Measurements from ENCODE around the gene E2F6. TPM values are rescaled to one million over a fixed set of nuclear protein-coding genes. Genes with fewer than 3 reads are reported as not detected.

E2F6 gene
- total RNA-seq, 1 experiment from 2014 or later = 16.1 TPM

DNA sequence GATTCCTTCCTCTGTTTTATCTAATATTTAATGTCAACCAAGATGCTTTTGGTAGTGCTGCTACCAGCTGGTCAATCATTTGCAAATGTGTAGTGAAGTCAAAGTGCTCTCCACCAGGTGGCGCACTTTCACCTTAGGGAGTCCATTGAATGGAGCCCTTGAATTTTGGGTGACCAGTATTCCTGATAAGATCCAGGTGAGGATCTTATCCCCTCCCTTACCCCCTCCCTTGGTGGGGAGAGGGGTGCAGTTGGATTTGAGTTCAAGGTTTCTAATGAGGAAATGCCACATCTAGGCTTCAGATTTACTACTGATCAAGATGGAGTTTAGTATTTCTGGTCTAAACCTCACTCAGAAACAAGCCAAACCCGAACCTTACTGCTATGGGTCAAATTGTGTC is 12.0 kb upstream of the E2F6 start:
- ChIA-PET POLR2A (interaction anchor here (0.8 to 2.1 kb wide), 5 partner anchors 9 to 345 kb away, joined by 3 to 11 read pairs (median 4); partner anchors contain the start of gene E2F6), CTCF (interaction anchor here (0.6 to 6.5 kb wide), 11 partner anchors 8 to 210 kb away, joined by 3 to 299 read pairs (median 6); no protein-coding TSS in a partner anchor)
- H3K27ac Mint-ChIP-seq (ENCODE audit: low read depth, unreplicated experiment) = no peak overlapping the region
- no peaks in the 10 kb centered on the region for H3K9me3 Mint-ChIP-seq (ENCODE audit: unreplicated experiment)
- intact Hi-C loops (cut with micrococcal nuclease) = loop anchor here (1.0 to 5.0 kb wide), 5 partner anchors 106 to 346 kb away; no protein-coding TSS in a partner anchor
- no TSS peak for BruUV-seq (replicated peaks)
- no peaks in the 10 kb centered on the region for H3K36me3 Mint-ChIP-seq (ENCODE audit: insufficient read depth, unreplicated experiment)
- H3K4me1 Mint-ChIP-seq (ENCODE audit: insufficient read depth, unreplicated experiment) = peaks cover 2% of the 10 kb centered on the region
- peak; percentile 93 for DNase-seq (ENCODE audit: unreplicated experiment)
- no peak overlapping the region for H3K4me3 Mint-ChIP-seq (ENCODE audit: unreplicated experiment)
- TF ChIP-seq, protein P1, sequence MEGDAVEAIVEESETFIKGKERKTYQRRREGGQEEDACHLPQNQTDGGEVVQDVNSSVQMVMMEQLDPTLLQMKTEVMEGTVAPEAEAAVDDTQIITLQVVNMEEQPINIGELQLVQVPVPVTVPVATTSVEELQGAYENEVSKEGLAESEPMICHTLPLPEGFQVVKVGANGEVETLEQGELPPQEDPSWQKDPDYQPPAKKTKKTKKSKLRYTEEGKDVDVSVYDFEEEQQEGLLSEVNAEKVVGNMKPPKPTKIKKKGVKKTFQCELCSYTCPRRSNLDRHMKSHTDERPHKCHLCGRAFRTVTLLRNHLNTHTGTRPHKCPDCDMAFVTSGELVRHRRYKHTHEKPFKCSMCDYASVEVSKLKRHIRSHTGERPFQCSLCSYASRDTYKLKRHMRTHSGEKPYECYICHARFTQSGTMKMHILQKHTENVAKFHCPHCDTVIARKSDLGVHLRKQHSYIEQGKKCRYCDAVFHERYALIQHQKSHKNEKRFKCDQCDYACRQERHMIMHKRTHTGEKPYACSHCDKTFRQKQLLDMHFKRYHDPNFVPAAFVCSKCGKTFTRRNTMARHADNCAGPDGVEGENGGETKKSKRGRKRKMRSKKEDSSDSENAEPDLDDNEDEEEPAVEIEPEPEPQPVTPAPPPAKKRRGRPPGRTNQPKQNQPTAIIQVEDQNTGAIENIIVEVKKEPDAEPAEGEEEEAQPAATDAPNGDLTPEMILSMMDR (IDR thresholded peaks at IDR 0.05; ENCODE audit: unreplicated experiment) = peak; percentile 77
- H3K27me3 Mint-ChIP-seq (ENCODE audit: insufficient read depth, unreplicated experiment) = peaks cover 27% of the 10 kb centered on the region

DNA sequence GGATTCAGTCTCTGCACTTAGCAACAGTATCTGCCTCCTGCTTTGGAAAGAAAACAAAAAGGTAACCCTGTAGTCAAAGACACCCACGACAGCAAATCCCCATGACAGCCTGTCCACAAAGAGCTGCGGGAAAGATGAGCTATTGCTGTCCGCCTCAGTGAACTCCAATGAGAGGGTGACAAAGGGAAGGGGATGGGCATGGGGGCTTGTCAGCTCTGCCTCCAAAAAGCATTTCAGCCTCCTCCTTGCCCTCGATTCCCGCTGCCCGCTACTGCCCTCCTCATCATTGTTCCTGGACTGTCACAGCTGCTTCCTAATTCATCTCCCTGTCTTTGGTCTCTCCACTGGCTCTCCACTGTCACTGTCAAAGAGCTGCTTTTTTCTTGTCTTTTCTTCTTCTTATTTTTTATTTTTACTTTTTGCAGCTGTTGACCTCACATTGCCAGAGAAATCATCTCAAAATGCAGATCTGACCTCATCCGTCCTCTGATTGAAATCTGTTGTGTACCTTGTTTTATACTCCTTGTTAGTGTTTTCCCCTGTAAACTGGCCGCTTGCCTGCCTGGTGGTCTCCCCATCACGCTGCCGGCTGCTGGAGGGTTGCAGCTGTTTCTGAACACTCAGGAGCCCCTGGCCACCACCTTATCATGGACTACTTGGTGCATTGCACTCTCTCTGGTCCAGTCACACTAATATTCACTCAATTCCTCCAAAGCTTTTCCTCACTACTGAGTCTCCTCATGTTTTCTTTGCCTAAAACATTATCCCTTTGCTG is 7.9 kb upstream of the E2F6 start:
- Mint-ChIP-seq H3K36me3 (ENCODE audit: insufficient read depth, unreplicated experiment) (no peaks in the 10 kb centered on the region), H3K4me1 (ENCODE audit: insufficient read depth, unreplicated experiment) (no peaks in the 10 kb centered on the region), H3K27me3 (ENCODE audit: insufficient read depth, unreplicated experiment) (peaks cover 14% of the 10 kb centered on the region), H3K27ac (ENCODE audit: low read depth, unreplicated experiment) (no peak overlapping the region), H3K4me3 (ENCODE audit: unreplicated experiment) (no peak overlapping the region), H3K9me3 (ENCODE audit: unreplicated experiment) (no peaks in the 10 kb centered on the region)
- ChIA-PET CTCF (interaction anchor here (1.0 to 3.6 kb wide), 2 partner anchors 66 to 108 kb away, joined by 4 to 94 read pairs; no protein-coding TSS in a partner anchor), POLR2A (interaction anchor here (1.0 kb wide), 1 partner anchor 12 kb away, joined by 3 read pairs; no protein-coding TSS in a partner anchor)
- intact Hi-C loops (cut with micrococcal nuclease) = no loop called here
- TF ChIP-seq, protein P1 (IDR thresholded peaks at IDR 0.05; ENCODE audit: unreplicated experiment) = no peak
- DNase-seq (ENCODE audit: unreplicated experiment) = no peak
- no TSS peak for BruUV-seq (replicated peaks)

DNA sequence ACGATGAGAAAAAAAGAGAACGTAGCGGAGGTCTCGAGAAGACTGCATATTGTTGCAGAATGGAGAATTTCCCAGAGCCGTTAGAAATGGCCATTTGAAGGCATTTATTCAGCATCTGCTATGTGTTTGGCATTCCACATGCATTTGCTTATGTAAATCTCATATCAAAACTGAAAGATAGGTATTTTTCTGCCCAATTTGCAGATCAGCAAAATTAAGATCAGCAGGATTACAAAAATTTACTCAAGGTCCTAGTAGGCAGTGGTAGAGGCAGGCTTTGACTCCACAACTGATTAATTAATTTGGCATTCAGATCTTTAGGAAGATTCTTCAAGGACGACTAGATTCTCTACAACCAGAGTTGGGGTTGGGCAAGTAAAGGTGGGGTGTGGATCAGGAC is 1.8 kb upstream of the E2F6 start:
- Mint-ChIP-seq H3K4me3 (ENCODE audit: unreplicated experiment) (no peak overlapping the region), H3K36me3 (ENCODE audit: insufficient read depth, unreplicated experiment) (peaks cover 18% of the 10 kb centered on the region), H3K4me1 (ENCODE audit: insufficient read depth, unreplicated experiment) (peaks cover 10% of the 10 kb centered on the region), H3K9me3 (ENCODE audit: unreplicated experiment) (no peaks in the 10 kb centered on the region), H3K27ac (ENCODE audit: low read depth, unreplicated experiment) (no peak overlapping the region), H3K27me3 (ENCODE audit: insufficient read depth, unreplicated experiment) (no peaks in the 10 kb centered on the region)
- TF ChIP-seq, protein P1 (IDR thresholded peaks at IDR 0.05; ENCODE audit: unreplicated experiment) = no peak
- intact Hi-C loops (cut with micrococcal nuclease) = loop anchor here (10.0 kb wide), 1 partner anchor 633 kb away; no protein-coding TSS in a partner anchor
- no TSS peak for BruUV-seq (replicated peaks)
- no peak for DNase-seq (ENCODE audit: unreplicated experiment)
- ChIA-PET CTCF (interaction anchor here (1.1 to 1.4 kb wide), 4 partner anchors 9 to 115 kb away, joined by 3 to 6 read pairs (median 4); no protein-coding TSS in a partner anchor), POLR2A (no interaction called here)

DNA sequence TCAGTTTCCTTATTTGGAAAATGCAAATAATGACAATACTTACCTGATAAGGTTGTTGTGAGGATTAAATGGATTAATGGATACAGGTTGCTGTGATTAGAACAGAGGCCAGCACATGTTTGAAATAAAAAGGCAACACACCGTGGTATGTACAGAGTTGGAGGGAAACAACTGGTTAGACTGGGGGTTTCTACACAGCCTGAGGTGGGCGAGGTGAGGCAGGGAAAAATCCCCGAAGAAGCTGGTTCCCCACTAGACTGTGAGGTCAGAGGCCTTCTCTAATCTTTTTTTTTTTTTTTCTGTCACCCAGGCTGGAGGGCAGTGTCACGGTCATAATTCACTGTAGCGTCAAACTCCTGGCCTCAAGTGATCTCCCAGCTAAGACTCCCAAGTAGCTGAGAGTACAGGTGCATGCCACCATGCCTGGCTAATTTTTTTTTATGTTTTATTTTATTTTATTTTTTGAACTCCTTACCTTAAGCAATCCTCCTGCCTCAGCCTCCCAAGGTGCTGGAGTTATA is 1.2 kb upstream of the E2F6 start:
- no peak for DNase-seq (ENCODE audit: unreplicated experiment)
- Mint-ChIP-seq H3K4me1 (ENCODE audit: insufficient read depth, unreplicated experiment) (peaks cover 15% of the 10 kb centered on the region), H3K9me3 (ENCODE audit: unreplicated experiment) (no peaks in the 10 kb centered on the region), H3K4me3 (ENCODE audit: unreplicated experiment) (peak overlapping the region; percentile 93), H3K36me3 (ENCODE audit: insufficient read depth, unreplicated experiment) (peaks cover 18% of the 10 kb centered on the region), H3K27me3 (ENCODE audit: insufficient read depth, unreplicated experiment) (no peaks in the 10 kb centered on the region), H3K27ac (ENCODE audit: low read depth, unreplicated experiment) (peak overlapping the region; percentile 87)
- ChIA-PET CTCF (interaction anchor here (1.1 to 1.4 kb wide), 5 partner anchors 9 to 116 kb away, joined by 3 to 6 read pairs (median 4); partner anchors contain the start of gene GREB1), POLR2A (interaction anchor here (1.3 to 2.3 kb wide), 2 partner anchors 116 to 123 kb away, joined by 5 to 13 read pairs; partner anchors contain the start of gene ROCK2)
- TF ChIP-seq, protein P1 (IDR thresholded peaks at IDR 0.05; ENCODE audit: unreplicated experiment) = no peak
- intact Hi-C loops (cut with micrococcal nuclease) = loop anchor here (10.0 kb wide), 1 partner anchor 632 kb away; no protein-coding TSS in a partner anchor
- TSS peak; percentile 42 for BruUV-seq (replicated peaks)
